Lung (tissue), 12 donors: ENCODE results near the gene PTPA. TPM values are rescaled to one million over a fixed set of nuclear protein-coding genes. Genes with fewer than 3 reads are reported as not detected.

ENCODE experiments used
- ATAC-seq: fragments of 200-7000 bp; cut with Tn5 transposase; one replicate; pipeline ENCODE4 v1.9.1; 2020; ENCODE audit warnings: moderate number of reproducible peaks; ENCODE audit not compliant: insufficient read depth, low FRiP score
- DNase-seq, 3 donors: peaks; one replicate each; pipeline ENCODE4 v3.0.0-alpha.2; 2013 to 2017
- H3K27ac ChIP-seq, 2 donors: one replicate each; pipeline ENCODE4 v1.5.1; 2013; ENCODE audit warnings: mild to moderate bottlenecking in 2 of 2, moderate library complexity in 2 of 2, control low read depth in 1 of 2, inconsistent platforms in 1 of 2, low read depth in 1 of 2, low read length in 1 of 2
- H3K27me3 ChIP-seq, 3 donors: one replicate each; pipeline ENCODE4 v1.5.1; 2013; ENCODE audit warnings: low read length in 2 of 3; ENCODE audit not compliant: control insufficient read depth in 3 of 3, insufficient read depth in 3 of 3
- H3K36me3 ChIP-seq, 4 donors: one replicate each; pipeline ENCODE4 v1.5.1; 2013; ENCODE audit warnings: low read length in 4 of 4, mild to moderate bottlenecking in 1 of 4, moderate library complexity in 1 of 4; ENCODE audit not compliant: control insufficient read depth in 4 of 4, insufficient read depth in 4 of 4
- H3K4me1 ChIP-seq, 5 donors: one replicate each; pipeline ENCODE4 v1.5.1; 2013; ENCODE audit warnings: low read length in 5 of 5, mild to moderate bottlenecking in 2 of 5, moderate library complexity in 1 of 5; ENCODE audit not compliant: control insufficient read depth in 5 of 5, insufficient read depth in 5 of 5
- H3K4me3 ChIP-seq: one replicate; pipeline ENCODE4 v1.5.1; 2013; ENCODE audit warnings: mild to moderate bottlenecking, control low read depth, moderate library complexity
- H3K9ac ChIP-seq, 2 donors: one replicate each; pipeline ENCODE4 v1.5.1; 2013; ENCODE audit warnings: low read length in 2 of 2, control low read depth in 1 of 2; ENCODE audit not compliant: insufficient read depth in 1 of 2
- H3K9me3 ChIP-seq, 4 donors: one replicate each; pipeline ENCODE4 v1.5.1; 2013; ENCODE audit warnings: low read length in 3 of 4, mild to moderate bottlenecking in 1 of 4, moderate library complexity in 1 of 4; ENCODE audit not compliant: control insufficient read depth in 4 of 4, insufficient read depth in 3 of 4
- WGBS, 2 donors: extraction: QIAGEN DNeasy Blood & Tissue Kit; methylation state at CpG; one replicate each; pipeline ENCODE4 v1.1.7; 2013; 5-methylcytosine and 5-hydroxymethylcytosine counted together
- polyA plus RNA-seq, 2 donors: library from polyadenylated mRNA; stranded (reverse); fragments of 200-250 nt; gene quantifications; one replicate each; pipeline ENCODE4 v1.2.1, GENCODE V29; 2013
- total RNA-seq, 2 donors: library from RNA; depleted of rRNA in 1 of 2; stranded (reverse); fragments of >200 nt in 1 of 2; gene quantifications; one replicate each; pipeline ENCODE4 v1.2.1, GENCODE V29; 2014 to 2021
- TF ChIP-seq, protein P1 (sequence below): IDR thresholded peaks from 2 replicates; pipeline ENCODE4 v1.5.1; 2012; ENCODE audit warnings: mild to moderate bottlenecking; ENCODE audit errors: control extremely low read depth, extremely low read depth
- donor health status: control.
- donor health status: control.
- donor health status: Bipolar disorder and iron deficiency.
- donor health status: healthy.
- donor health status: DM: yes; HTN: yes; CAD: no.

The PTPA gene
- total and polyA plus RNA-seq, 4 donors: 62.5 to 145 (median 116) TPM

DNA sequence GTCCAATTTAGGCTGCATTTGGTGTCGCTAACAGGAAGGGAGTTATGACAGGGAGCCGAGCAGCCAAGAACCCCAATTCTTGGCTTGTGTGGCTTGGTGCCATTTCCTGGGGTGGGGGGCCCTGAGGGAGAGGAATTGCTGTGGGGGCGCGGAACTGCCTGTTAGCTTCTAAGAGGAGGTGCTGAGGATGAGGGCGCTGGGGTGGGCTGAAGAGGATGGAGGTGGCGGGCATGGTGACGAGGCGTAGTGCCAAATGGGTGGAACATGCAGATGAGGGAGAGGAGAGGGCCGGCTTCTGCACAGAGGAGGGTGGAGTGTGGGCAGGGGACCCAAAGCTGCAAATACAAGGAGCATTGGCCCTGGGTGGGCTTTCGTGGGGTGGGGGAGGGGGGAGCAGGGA is 38.9 kb downstream of the PTPA start:
- Histone ChIP-seq H3K9ac (no peak overlapping the region), H3K27ac (no peak overlapping the region), H3K4me3 (no peak overlapping the region), H3K9me3 (no peaks in the 10 kb centered on the region), H3K4me1 (peaks cover 8 to 23% (median 12%) of the 10 kb centered on the region in 5 donors), H3K27me3 (no peaks in the 10 kb centered on the region), H3K36me3 (peaks cover 0 to 40% (median 6%) of the 10 kb centered on the region in 4 donors)
- DNase-seq (peak in 1 of 3 donors; percentile 9), ATAC-seq (no peak)
- 75 to 78% methylated on average over 10 of the region's 10 CpGs for WGBS, 2 donors
- TF ChIP-seq, protein P1, sequence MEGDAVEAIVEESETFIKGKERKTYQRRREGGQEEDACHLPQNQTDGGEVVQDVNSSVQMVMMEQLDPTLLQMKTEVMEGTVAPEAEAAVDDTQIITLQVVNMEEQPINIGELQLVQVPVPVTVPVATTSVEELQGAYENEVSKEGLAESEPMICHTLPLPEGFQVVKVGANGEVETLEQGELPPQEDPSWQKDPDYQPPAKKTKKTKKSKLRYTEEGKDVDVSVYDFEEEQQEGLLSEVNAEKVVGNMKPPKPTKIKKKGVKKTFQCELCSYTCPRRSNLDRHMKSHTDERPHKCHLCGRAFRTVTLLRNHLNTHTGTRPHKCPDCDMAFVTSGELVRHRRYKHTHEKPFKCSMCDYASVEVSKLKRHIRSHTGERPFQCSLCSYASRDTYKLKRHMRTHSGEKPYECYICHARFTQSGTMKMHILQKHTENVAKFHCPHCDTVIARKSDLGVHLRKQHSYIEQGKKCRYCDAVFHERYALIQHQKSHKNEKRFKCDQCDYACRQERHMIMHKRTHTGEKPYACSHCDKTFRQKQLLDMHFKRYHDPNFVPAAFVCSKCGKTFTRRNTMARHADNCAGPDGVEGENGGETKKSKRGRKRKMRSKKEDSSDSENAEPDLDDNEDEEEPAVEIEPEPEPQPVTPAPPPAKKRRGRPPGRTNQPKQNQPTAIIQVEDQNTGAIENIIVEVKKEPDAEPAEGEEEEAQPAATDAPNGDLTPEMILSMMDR: no peak

DNA sequence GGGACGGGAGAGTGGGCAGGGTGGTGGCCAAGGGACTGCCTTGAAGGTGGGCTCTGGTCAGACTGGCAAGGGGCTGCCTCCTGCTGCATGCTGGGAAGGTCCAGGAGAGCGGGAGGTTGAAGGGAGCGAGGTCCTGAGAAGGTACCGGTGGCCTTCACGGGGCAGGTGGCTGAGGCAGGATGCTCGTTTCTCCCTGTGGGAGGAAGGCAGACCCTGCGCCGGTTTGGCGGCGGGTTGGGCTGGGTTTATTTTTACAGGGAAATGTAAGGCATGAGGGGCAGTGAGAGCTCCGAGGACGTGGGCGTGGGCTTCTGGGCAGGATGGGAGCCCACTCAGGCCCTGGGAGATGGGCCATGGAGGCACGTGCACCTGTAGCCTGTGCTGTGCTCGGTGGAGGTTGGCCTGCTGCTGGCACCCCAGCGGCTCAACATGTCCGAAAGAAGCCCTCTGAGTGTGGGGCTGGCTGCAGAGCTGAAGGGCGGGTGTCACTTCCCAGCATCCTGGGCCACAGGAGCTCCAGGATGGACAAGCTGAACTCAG is 39.5 kb downstream of the PTPA start:
- H3K9ac ChIP-seq: no peak overlapping the region
- H3K27ac ChIP-seq: no peak overlapping the region
- DNase-seq: no peak
- H3K9me3 ChIP-seq: no peaks in the 10 kb centered on the region
- H3K4me1 ChIP-seq: peaks cover 4 to 17% (median 7%) of the 10 kb centered on the region in 5 donors
- no peak for ATAC-seq
- TF ChIP-seq, protein P1: no peak
- no peak overlapping the region for H3K4me3 ChIP-seq
- peaks cover 0 to 43% (median 11%) of the 10 kb centered on the region in 4 donors for H3K36me3 ChIP-seq
- no peaks in the 10 kb centered on the region for H3K27me3 ChIP-seq
- 88% methylated on average over 17 to 18 of the region's 18 CpGs for WGBS, 2 donors

DNA sequence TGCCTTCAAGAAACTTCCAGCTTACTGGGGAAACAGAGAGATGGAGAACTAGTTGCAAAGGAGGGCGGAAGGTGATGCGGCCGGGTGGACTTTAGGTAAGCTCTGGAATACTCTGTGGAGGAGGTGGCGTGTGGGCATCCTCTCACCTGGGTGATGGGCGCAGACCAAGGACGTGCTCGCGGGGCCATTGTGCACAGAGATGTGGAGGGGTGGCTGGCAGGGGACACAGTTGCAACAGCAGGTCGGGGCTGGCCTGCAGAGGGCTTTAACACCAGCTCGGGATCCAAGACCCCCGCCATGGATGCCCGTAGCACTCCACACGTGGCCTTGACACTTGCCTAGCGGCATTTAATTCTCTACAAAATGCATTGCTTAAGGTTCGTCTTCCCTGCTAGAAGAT is 40.3 kb downstream of the PTPA start:
- Histone ChIP-seq H3K27me3 (no peaks in the 10 kb centered on the region), H3K9me3 (no peaks in the 10 kb centered on the region), H3K36me3 (peaks cover 0 to 43% (median 11%) of the 10 kb centered on the region in 4 donors), H3K4me1 (peaks cover 0 to 10% (median 3%) of the 10 kb centered on the region in 5 donors), H3K27ac (no peak overlapping the region), H3K9ac (no peak overlapping the region), H3K4me3 (no peak overlapping the region)
- 92 to 95% methylated on average over 15 of the region's 15 CpGs for WGBS, 2 donors
- TF ChIP-seq, protein P1: no peak
- DNase-seq (no peak), ATAC-seq (no peak)
